ENCODE measurements around the gene SBK2. TPM values are rescaled to one million over a fixed set of nuclear protein-coding genes. Genes with fewer than 3 reads are reported as not detected.

The SBK2 gene
- total RNA-seq, 1 experiment from 2014 or later = not detected

DNA sequence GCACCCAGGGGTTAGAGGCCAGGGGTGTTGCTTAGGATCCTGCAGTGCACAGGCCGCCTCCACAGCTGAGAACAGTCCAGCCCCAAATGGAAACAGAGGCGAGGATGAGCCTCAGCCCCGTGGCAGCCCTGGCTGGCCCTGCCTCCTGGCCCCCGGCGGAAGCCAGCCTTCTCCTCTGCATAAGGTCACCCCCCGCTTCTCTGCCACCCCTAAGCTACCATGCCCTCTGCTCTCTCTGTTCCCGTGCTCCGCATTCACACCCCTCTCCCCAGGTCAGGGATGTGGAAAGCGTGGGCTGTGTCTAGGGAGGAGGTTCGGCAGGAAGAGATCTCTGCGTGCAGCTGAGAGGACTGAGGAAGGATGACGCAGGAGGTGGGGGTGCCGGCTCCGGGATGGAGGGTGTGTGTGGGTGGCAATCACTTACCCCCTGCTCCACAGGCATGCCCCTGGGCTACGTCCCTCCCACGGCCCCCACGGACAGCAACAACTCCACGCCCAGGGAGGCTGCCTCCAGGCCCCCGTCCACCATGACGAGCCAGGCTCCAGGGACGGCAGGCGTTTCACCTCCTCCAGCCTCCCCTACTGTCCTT lies 42.7 kb downstream of the SBK2 start:
- no peak for DNase-seq (ENCODE audit: low read depth, low spot score)
- in situ Hi-C loops (cut with HindIII; ENCODE audit: low pct_unique_long_range_greater_than_20kb, low sequenced_read_pairs) = no loop called here

DNA sequence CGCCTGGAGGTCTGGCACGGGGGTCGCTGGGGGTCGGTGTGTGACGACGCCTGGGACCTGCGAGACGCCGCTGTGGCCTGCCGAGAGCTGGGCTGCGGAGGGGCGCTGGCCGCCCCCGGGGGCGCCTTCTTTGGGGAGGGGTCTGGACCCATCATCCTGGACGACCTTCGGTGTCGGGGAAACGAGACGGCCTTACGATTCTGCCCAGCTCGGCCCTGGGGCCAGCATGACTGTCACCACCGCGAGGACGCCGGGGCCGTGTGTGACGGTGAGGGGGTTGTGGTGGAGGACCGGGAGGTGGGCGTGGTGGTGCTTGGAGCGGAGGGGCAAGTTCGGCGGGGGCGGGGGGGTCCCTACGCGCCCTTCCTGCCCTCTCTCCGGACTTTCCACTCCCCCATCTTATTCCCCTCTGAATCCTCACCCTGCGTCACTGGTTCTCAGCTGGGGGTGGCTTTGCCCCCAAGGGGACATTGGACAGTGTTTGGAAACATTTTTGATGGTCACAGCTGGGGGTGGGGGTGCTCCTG lies 43.2 kb downstream of the SBK2 start:
- DNase-seq (ENCODE audit: low read depth, low spot score) = no peak
- in situ Hi-C loops (cut with HindIII; ENCODE audit: low pct_unique_long_range_greater_than_20kb, low sequenced_read_pairs) = no loop called here

DNA sequence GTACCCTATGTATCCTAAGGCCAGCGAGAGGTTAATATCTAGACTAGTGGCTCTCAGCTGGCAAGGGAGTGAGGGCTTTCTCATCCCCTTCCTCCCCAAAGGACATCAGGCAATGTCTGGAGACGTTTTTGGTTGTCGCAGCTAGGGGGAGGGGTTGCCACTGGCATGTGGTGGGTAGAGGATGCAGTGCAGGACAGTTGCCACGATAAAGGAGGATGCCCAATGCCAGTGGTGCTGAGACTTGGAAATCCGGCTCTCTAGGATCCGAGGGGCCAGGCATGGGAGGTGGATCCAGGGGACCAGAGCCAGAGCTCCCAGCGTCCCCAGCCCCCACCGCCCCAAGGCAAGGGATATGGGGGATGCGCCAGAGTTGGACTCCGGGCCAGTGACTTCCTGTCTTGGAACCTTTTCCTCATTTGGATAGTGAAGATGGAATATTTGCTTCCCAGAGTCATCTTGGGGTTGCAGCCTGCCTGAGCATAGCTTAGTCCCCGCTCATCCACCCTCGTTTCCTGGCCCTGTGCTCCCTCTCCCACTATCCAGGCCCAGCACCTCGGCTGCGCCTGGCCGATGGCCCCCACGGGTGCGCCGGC lies 43.8 kb downstream of the SBK2 start:
- in situ Hi-C loops (cut with HindIII; ENCODE audit: low pct_unique_long_range_greater_than_20kb, low sequenced_read_pairs) = no loop called here
- no peak for DNase-seq (ENCODE audit: low read depth, low spot score)

DNA sequence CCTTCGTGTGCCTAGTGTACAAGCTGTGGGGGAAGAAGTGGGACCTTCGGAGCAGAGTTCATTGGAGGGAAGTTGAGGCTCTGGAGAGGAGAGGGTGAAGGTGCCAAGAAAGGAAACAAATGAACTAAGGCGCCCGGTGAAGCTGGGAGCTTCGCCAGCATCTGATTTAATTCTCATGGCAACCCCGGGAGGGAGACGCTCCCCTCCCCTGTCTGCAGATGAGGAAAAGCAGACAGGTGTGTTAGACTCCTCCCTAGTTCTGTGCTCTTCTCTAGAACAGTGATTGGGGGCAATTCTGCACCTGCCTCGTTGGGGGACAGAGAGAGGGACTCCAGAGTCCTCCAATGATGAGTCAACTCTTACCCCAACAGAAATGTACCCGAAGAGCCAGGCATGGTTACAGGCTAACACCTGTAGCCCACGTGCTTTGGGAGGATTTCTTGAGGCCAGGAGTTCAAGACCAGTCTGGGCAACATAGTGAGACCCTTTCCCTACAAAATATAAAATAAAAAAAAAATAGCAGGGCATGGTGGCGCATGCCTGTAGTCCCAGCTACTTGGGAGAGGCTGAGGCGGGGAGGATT lies 44.5 kb downstream of the SBK2 start:
- no peak for DNase-seq (ENCODE audit: low read depth, low spot score)
- in situ Hi-C loops (cut with HindIII; ENCODE audit: low pct_unique_long_range_greater_than_20kb, low sequenced_read_pairs) = no loop called here

DNA sequence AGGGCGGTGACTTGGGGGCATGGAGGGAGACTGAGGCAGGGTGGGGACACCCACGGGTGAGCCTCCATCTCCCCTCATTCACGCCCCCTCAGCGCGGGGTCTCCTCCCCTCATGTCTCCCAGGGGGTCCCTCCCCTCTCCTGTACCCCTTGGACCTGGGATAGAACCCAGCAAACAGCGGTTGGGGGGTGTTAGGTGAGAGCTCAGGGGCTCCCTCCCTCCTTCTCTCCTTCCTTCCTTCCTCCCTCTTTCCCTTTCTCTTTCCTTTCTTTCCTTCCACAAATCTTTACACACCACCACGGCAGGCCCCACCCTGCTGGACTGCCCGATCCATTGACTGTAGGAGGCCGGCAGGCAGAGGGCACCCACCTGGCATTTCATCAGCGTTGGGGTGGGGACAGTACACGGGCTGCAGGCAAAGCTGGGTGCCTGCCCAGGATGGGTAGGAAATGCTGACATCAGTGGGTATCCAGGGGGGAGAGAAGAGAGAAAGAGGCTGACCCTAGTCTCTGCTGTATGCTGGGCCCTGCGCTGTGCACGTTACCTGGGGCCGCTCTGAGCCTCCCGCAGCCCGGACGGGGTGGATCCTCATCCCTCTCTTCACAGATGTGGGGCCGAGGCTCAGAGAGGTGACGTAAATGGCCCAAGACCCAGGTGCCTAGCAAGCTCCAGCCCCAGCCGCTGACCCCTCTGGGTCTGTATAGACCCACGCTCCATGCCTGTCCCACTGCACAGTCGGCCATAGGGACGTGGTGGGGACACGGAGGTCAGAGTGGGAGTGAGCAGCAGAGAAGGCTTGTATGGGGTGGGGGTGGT lies 45.2 kb downstream of the SBK2 start:
- in situ Hi-C loops (cut with HindIII; ENCODE audit: low pct_unique_long_range_greater_than_20kb, low sequenced_read_pairs) = no loop called here
- no peak for DNase-seq (ENCODE audit: low read depth, low spot score)

DNA sequence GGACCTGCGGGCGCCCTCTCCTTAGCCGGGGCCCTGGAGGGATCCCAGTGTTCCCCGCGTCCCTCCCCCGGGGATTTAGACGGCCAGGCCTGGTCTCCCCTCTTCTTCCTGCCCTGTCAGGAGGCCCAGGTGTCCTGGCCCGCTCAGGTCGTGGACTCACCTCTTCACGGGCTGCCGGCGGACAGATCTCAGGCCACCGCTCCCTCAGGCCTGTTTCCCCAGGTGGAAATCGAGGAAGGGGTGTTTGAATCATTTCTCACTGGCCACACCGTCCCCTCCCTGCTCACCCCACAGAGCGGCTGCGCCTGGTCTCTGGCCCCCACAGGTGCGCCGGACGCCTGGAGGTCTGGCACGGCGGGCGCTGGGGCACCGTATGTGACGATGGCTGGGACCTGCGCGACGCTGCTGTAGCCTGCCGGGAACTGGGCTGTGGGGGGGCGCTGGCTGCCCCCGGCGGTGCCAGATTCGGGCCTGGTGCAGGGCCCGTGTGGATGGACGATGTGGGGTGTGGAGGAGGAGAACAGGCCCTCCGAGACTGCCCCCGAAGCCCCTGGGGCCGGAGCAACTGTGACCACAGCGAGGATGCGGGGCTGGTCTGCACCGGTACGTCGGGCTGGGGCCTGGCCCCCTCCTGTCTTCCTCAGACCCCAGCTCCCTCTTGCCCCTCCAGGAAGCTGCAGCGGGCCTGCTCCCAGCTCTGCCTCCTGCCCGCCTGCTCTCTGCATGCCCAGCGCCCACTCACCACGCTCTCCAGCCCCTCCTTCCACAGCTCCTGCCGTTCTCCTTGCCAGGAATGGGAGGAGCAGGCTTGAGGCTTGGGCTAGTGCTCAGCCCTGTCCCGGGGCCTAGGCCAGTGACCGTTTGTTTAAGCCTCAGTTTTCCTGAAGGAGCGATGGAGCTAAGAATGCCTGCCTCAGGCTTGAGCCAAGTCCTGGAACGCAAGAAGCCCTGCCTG lies 46.2 kb downstream of the SBK2 start:
- no peak for DNase-seq (ENCODE audit: low read depth, low spot score)
- in situ Hi-C loops (cut with HindIII; ENCODE audit: low pct_unique_long_range_greater_than_20kb, low sequenced_read_pairs) = no loop called here

DNA sequence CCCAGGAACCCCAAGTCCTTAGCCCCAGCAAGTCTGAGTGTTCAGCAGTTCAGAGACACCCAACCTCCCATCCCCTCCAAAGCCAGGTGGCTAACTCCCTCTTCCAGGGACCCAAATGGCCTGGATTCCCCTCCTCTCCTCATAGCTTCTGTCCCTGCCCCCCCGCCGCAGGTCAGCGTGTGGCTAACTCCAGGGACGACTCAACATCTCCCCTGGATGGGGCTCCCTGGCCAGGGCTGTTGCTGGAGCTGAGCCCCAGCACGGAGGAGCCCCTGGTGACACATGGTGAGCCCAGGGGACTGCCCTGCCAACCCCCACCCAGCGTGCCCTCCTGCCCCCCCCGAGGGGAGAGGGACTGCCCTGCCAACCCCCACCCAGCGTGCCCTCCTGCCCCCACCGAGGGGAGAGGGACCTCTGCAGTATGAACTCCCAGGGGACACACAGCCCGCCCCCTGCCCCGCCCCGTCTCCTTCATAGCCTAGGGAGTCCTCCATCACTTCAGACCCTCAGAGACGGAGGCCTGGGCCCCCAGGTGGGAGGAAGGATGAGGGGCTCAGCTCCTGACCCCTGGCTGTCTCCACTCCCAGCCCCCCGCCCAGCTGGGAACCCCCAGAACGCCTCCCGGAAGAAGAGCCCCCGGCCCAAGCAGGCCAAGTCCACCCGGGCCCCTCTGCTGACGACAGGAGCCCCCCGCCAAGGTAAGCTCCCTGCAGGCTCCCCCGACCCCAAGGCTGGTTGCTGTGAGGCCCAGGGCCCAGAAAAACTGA lies 47.0 kb downstream of the SBK2 start:
- in situ Hi-C loops (cut with HindIII; ENCODE audit: low pct_unique_long_range_greater_than_20kb, low sequenced_read_pairs) = no loop called here
- DNase-seq (ENCODE audit: low read depth, low spot score) = no peak

DNA sequence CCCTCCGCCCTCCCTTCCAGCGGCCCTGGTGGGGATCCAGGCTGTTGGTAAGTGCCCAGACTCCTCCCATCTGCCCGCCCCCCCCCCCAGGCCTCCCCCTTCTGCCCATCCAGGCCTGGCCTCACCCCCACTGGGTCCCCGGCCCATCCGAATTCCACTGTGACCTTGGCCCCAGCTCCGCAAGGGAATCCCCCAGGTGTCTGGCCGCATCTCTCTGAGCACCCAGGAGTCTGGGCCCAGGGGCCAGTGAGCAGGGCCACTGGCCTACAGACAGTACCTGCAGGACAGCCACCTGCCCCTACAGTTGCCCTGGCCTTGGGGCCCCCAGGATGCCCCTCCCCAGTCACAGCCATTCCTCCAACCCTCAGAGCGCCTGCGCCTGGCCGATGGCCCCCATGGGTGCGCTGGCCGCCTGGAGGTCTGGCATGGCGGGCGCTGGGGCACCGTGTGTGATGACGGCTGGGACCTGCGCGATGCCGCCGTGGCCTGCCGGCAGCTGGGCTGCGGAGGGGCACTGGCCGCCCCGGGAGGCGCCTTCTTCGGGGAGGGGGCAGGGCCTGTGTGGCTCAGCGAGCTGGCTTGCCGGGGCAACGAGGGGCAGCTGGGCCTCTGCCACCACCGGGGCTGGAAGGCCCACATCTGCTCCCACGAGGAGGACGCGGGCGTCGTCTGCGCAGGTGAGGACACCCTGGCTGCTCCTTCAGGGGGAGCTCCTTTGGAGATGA lies 47.8 kb downstream of the SBK2 start:
- in situ Hi-C loops (cut with HindIII; ENCODE audit: low pct_unique_long_range_greater_than_20kb, low sequenced_read_pairs) = no loop called here

DNA sequence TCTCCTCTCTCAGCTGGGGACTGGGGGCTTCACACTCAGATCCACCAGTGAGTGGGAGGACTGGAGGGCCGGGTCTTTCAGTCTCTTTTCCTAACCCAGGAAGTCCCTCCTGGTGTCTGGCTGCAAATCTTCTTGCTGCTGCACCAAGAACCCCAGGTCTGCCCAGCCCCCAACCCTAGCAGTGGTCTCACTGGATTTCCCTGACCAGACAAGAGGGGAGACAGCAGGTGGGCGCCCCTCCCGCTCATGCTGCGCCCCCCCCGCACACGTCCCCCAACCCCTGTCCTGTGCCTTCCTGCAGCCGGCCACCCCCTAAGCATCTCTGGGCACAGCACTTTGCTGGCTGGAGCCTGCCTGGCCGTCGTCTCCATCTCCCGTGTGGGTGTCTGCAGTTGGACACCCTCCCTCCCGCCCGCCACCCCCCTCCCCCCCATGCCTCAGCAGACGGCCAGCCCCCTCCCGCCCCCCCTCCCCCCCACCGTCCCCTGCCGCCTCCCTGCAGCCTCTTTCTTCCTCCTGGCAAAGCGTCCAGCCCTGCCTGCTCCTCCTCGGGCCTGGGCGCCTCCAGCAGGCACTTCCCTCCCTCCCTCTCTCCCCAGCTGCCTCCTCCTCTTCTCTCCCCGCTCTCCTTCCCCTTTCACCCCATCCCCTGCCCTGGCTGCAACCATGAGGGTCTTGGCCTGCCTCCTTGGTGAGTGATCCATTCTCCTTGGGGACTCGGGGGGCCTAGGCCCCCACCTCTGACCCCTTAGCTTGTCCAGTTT lies 48.8 kb downstream of the SBK2 start, which contains the start of gene SSC5D:
TSS of gene SSC5D (plus strand) at position 513 of the 764 bp plus-strand sequence. CDS start at position 667, 154 bp downstream.
- no peak for DNase-seq (ENCODE audit: low read depth, low spot score)
- in situ Hi-C loops (cut with HindIII; ENCODE audit: low pct_unique_long_range_greater_than_20kb, low sequenced_read_pairs) = no loop called here

More for the DNA sequence above, 47.8 kb downstream of the SBK2 start:
- no peak for DNase-seq (ENCODE audit: low read depth, low spot score)

DNA sequence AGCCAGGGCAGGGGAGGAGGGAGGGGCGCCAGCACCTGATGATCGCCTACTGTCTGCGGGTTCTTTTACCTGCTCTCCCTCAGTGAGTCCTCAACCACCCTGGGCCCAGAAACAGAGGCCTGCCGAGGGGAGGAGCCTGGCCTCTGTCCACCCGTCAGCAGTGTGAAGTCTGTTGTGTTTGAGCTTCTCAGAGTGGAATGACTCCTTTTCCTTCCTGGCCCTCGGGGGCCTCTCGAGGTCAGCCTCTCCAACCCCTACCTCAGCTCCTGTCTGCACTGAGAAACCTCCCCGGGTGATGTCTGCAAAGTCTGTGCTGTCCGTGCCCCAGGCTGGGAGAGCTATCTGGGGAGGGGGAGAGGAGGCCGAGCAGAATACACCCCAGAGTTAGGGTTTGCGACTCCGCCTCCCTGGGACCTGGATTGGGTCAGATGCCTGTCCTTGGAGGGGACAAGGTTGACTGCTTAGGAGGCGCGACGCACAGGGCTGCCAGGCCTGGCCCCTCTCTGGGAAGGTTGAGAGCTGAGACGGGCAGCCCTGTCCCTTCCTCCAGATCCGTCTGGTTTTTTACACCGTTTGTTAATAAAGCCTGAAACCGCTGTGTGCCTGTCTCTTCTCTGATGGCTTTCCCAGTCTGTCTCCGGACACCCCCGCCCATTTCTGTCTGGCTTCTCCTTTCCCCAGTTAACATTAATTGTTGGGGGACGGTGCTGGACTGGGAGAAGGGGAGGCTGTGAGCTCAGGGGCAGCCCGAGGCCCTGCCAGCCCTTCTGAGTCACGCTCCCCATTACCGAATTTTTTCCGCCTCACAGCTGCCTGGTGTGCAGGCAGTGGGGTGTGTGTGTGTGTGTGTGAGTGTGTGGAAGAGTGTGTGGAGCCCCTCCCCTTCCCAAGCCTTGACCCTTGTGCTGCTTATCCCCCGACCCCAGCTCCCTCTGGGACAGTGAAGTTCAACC lies 49.7 kb downstream of the SBK2 start:
- in situ Hi-C loops (cut with HindIII; ENCODE audit: low pct_unique_long_range_greater_than_20kb, low sequenced_read_pairs) = no loop called here
- no peak for DNase-seq (ENCODE audit: low read depth, low spot score)

DNA sequence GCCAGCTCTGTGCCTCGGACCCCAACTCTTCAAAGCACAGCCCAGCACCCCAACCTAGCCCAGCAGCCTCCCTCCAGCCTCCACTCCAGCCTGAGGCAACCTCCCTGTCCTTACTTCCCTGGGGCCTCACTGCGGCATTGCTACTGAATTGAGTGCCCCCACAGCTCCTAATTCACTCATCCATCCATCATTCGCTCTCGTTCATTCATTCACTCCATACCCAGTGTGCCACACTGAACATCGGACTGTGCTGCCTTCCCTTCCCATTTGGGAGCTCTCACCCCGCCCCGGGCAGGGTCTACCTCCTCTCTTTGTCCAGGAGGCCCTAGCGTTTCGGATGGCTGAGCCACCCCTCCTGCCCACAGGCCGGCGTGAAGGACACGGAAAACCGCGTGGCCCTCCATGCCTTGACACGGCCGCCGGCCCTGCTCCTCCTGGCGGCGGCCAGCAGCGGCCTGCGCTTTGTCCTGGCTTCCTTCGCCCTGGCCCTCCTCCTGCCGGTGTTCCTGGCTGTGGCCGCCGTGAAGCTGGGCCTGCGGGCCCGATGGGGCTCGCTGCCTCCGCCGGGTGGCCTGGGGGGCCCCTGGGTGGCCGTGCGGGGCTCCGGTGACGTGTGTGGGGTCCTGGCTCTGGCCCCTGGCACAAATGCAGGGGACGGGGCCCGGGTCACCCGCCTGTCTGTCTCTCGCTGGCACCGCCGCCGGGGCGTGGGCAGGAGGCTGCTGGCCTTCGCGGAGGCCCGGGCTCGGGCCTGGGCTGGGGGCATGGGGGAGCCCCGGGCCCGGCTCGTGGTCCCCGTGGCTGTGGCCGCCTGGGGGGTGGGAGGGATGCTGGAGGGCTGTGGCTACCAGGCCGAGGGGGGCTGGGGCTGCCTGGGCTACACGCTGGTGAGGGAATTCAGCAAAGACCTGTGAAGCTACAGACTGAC lies 50.6 kb downstream of the SBK2 start:
- DNase-seq (ENCODE audit: low read depth, low spot score) = no peak
- in situ Hi-C loops (cut with HindIII; ENCODE audit: low pct_unique_long_range_greater_than_20kb, low sequenced_read_pairs) = no loop called here

DNA sequence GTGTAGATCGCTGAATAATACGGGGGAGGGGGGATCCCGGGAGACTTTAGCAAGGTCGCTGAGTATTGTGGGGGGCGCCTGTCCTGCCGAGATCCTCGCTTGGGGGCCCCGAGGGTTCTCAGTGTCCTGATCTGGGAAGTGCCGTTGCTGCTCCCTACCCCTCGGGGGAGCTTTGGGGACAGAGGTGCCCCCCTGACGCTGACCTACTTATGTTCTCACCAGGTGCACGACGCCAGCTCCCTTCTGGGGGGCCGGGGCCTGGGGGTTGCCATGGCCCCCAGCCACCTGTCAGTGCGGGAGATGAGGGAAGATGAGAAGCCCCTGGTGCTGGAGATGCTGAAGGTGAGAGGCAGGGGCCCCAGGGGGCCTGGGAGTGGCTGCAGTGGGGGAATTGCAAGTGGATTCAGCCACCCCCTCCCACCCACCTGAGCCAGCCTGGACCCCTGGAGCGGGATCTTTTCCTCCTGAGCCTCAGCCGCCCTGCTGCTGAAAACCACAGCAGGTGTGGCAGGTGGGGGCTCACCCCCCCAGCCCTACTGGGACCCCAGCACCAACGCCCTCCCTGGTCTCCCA lies 51.4 kb downstream of the SBK2 start:
- in situ Hi-C loops (cut with HindIII; ENCODE audit: low pct_unique_long_range_greater_than_20kb, low sequenced_read_pairs) = no loop called here

More for the DNA sequence above, 51.4 kb downstream of the SBK2 start:
- no peak for DNase-seq (ENCODE audit: low read depth, low spot score)
